A673 (cell line): ENCODE data around the gene IQGAP1.

ENCODE experiments used
- CTCF ChIP-seq: fragments of 300-800, 200-600 bp; sonication (generic); conservative IDR thresholded peaks from 2 replicates; pipeline ENCODE4 v1.5.1; 2017; ENCODE audit warnings: low read depth, mild to moderate bottlenecking, antibody characterized with exemption, low read length, moderate library complexity, mixed read lengths
- EZH2 ChIP-seq: fragments of 200-600 bp; sonication (generic); IDR thresholded peaks from 2 replicates; pipeline ENCODE4 v1.6.1; 2017; ENCODE audit warnings: borderline replicate concordance, low read depth, mild to moderate bottlenecking, mixed read lengths, antibody characterized with exemption, low read length; ENCODE audit not compliant: poor library complexity, severe bottlenecking

GRCh38 chr15:90512276-90512675 is 124.2 kb downstream of the IQGAP1 start:
- TF ChIP-seq CTCF, result no peak
- no peak for TF ChIP-seq EZH2
